ENCODE results near the gene CTTNBP2. TPM values are rescaled to one million over a fixed set of nuclear protein-coding genes. Genes with fewer than 3 reads are reported as not detected.

The CTTNBP2 gene
- total RNA-seq, 2 donors from 2014 or later, result 1.5 to 1.8 TPM

DNA sequence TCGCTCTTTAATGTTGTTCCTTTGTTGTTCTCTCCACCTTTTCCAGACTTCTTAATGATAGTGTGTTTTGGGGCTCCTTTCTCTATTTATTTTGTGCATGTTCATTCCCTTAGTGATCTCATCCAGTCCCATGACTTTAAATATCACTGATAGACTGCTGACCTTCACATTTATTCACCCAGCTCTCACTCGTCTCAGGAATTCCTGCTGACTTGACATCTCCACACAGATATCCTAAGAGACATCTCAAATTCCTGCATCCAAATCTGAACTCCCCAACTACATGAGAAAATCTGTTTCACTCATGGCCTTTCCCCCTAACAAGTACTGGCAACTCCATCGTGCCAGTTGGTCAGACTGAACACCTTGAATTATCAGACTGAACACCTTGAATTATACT is 111.2 kb downstream of the CTTNBP2 start:
- Histone ChIP-seq H3K9me3 (no peaks in the 10 kb centered on the region), H3K27ac (no peak overlapping the region), H3K36me3 (no peaks in the 10 kb centered on the region), H3K9ac (ENCODE audit: low read depth in 2 of 2, low read length in 2 of 2) (no peak overlapping the region), H3K4me3 (no peak overlapping the region), H3K27me3 (no peaks in the 10 kb centered on the region), H3K4me1 (no peaks in the 10 kb centered on the region)
- intact Hi-C loops (cut with DNase I), result no loop called here
- TF ChIP-seq, protein P1, sequence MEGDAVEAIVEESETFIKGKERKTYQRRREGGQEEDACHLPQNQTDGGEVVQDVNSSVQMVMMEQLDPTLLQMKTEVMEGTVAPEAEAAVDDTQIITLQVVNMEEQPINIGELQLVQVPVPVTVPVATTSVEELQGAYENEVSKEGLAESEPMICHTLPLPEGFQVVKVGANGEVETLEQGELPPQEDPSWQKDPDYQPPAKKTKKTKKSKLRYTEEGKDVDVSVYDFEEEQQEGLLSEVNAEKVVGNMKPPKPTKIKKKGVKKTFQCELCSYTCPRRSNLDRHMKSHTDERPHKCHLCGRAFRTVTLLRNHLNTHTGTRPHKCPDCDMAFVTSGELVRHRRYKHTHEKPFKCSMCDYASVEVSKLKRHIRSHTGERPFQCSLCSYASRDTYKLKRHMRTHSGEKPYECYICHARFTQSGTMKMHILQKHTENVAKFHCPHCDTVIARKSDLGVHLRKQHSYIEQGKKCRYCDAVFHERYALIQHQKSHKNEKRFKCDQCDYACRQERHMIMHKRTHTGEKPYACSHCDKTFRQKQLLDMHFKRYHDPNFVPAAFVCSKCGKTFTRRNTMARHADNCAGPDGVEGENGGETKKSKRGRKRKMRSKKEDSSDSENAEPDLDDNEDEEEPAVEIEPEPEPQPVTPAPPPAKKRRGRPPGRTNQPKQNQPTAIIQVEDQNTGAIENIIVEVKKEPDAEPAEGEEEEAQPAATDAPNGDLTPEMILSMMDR (IDR thresholded peaks at IDR 0.05), result no peak
- DNase-seq, result no peak

DNA sequence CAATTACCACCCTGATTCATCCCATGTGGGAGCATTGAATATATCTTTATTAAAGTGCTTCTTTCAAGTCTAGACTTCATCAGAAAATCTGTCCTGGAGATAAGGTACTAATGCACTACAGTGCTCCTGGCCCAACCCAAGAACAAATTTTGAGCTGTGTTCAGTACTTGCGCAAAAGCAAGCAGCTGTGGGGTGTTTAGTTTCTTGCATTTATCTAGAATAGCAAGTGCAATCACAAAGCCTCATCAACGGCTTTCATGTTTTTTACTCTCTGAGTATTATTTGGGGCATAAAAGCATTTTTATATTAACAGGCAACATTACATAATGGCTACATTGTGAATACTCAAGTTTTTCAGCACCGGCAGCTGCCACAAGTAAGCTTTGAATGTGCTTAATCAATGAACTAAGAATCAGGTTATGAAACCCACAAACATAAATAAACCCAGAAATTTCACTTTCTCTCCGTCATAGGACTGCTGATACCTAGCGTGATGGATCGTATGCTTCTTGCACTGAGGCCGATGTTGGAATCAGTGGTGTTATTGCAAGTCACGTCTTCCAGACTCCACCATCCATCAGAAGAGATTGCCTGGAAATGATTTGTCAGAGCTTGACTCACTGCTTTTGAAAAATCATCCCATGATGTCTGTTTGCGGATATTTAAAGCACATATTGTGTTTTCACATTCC is 113.1 kb downstream of the CTTNBP2 start:
- Histone ChIP-seq H3K4me3 (no peak overlapping the region), H3K27me3 (no peaks in the 10 kb centered on the region), H3K9me3 (no peaks in the 10 kb centered on the region), H3K36me3 (no peaks in the 10 kb centered on the region), H3K27ac (no peak overlapping the region), H3K4me1 (no peaks in the 10 kb centered on the region), H3K9ac (ENCODE audit: low read depth in 2 of 2, low read length in 2 of 2) (no peak overlapping the region)
- DNase-seq, result no peak
- TF ChIP-seq, protein P1 (IDR thresholded peaks at IDR 0.05), result no peak
- intact Hi-C loops (cut with DNase I), result no loop called here

DNA sequence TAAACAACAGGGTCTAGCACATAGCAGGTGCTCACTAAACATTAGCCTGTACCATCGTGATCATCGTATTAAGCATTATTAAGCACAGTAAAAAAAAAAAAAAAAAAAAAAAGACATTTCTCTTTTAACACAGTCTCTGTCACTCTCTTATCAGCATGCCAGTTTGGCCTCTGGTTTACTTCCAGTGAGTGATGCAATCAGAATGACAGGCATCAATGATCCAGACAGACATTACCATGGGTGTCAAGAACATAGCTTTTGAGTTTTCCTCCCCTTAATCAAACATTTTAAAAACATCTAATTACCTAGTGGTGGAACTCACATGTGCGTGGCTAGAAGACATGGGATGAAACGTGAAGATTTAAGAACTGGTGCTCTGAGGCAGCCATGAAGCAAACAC is 115.8 kb downstream of the CTTNBP2 start:
- intact Hi-C loops (cut with DNase I), result no loop called here
- no peaks in the 10 kb centered on the region for H3K9me3 ChIP-seq
- H3K9ac ChIP-seq (ENCODE audit: low read depth in 2 of 2, low read length in 2 of 2), result no peak overlapping the region
- TF ChIP-seq, protein P1 (IDR thresholded peaks at IDR 0.05), result no peak
- no peaks in the 10 kb centered on the region for H3K36me3 ChIP-seq
- H3K27me3 ChIP-seq, result no peaks in the 10 kb centered on the region
- H3K27ac ChIP-seq, result no peak overlapping the region
- no peaks in the 10 kb centered on the region for H3K4me1 ChIP-seq
- H3K4me3 ChIP-seq, result no peak overlapping the region
- DNase-seq, result no peak

DNA sequence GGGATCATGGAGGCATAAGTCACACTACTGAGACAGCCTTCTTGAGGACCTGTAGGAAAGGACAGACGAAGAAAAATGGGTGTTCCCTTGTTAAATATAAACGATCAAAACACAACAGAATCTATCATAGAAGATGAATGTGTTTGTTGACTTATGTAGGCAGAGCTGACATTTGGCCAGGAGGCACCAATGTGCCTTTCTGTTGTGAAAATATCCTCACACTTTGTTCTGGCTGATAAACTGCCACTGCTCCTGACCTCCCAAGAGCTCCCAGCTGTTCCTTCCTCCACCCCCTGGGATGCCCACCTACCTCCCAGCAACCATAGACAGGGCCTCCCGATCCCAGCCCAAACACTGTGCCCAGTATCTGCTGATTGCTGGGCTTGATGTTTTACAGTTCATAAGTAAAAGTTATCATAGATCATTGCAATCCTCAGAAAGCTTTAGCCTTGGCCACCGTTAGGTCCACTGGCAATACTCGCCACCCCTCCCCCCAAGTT is 116.6 kb downstream of the CTTNBP2 start:
- H3K27me3 ChIP-seq, result no peaks in the 10 kb centered on the region
- TF ChIP-seq, protein P1 (IDR thresholded peaks at IDR 0.05), result no peak
- H3K27ac ChIP-seq, result no peak overlapping the region
- H3K4me3 ChIP-seq, result no peak overlapping the region
- H3K36me3 ChIP-seq, result no peaks in the 10 kb centered on the region
- no peak for DNase-seq
- no peaks in the 10 kb centered on the region for H3K4me1 ChIP-seq
- no peak overlapping the region for H3K9ac ChIP-seq (ENCODE audit: low read depth in 2 of 2, low read length in 2 of 2)
- intact Hi-C loops (cut with DNase I), result no loop called here
- H3K9me3 ChIP-seq, result no peaks in the 10 kb centered on the region

DNA sequence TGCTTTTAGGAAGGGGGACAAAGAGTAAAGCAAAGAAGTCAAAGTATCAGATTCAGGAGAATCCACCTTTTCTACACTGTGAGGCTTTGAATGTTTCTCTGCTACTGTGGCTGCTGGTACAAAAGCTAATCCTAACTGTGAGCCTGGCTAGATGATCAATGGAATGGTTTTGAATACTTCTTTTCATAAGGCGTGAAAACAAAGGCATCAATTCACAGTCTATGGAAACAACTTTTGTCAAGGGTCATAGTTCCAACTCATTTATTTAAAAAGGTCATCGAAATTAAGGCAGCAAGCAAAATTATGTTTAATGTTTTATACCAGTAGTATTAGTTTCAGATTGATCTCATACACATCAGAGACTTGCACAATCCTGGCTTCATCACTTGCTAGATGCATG is 118.1 kb downstream of the CTTNBP2 start:
- no peak overlapping the region for H3K27ac ChIP-seq
- no peaks in the 10 kb centered on the region for H3K4me1 ChIP-seq
- no peaks in the 10 kb centered on the region for H3K36me3 ChIP-seq
- no peak overlapping the region for H3K4me3 ChIP-seq
- no peak overlapping the region for H3K9ac ChIP-seq (ENCODE audit: low read depth in 2 of 2, low read length in 2 of 2)
- intact Hi-C loops (cut with DNase I), result no loop called here
- DNase-seq, result no peak
- no peaks in the 10 kb centered on the region for H3K27me3 ChIP-seq
- TF ChIP-seq, protein P1 (IDR thresholded peaks at IDR 0.05), result no peak
- no peaks in the 10 kb centered on the region for H3K9me3 ChIP-seq
